Endodermal cell (in vitro differentiated cells): Measurements from ENCODE around the gene SRL. TPM values are rescaled to one million over a fixed set of nuclear protein-coding genes. Genes with fewer than 3 reads are reported as not detected.

Experiments used
- DNase-seq: peaks from one replicate; pipeline ENCODE4 v3.0.0-alpha.2; 2017
- H3K27ac ChIP-seq: 2 replicates; pipeline ENCODE4 v1.5.1; 2013; ENCODE audit warnings: mild to moderate bottlenecking, low read depth, low read length, moderate library complexity
- H3K27me3 ChIP-seq: 2 replicates; pipeline ENCODE4 v1.6.1; 2013; ENCODE audit warnings: mild to moderate bottlenecking, low read length, moderate library complexity; ENCODE audit not compliant: insufficient read depth, control insufficient read depth, poor library complexity, severe bottlenecking
- H3K36me3 ChIP-seq: 2 replicates; pipeline ENCODE4 v1.7.0; 2013; ENCODE audit warnings: mild to moderate bottlenecking, low read length, moderate library complexity; ENCODE audit not compliant: control insufficient read depth, insufficient read depth
- H3K4me1 ChIP-seq: one replicate; pipeline ENCODE4 v1.7.0; 2013; ENCODE audit warnings: low read length; ENCODE audit not compliant: control insufficient read depth, insufficient read depth
- H3K4me3 ChIP-seq: 2 replicates; pipeline ENCODE4 v1.5.1; 2013; ENCODE audit warnings: mild to moderate bottlenecking, low read length, moderate library complexity
- H3K9ac ChIP-seq: 2 replicates; pipeline ENCODE4 v1.6.1; 2013; ENCODE audit warnings: mild to moderate bottlenecking, low read length, moderate library complexity; ENCODE audit not compliant: poor library complexity, severe bottlenecking; ENCODE audit errors: extremely low read depth
- H3K9me3 ChIP-seq: 2 replicates; pipeline ENCODE4 v1.6.1; 2013; ENCODE audit warnings: mild to moderate bottlenecking, low read length, moderate library complexity; ENCODE audit not compliant: control insufficient read depth
- H3K27ac Mint-ChIP-seq: 2 replicates; pipeline ENCODE4 v1.8.0; 2020; ENCODE audit warnings: mixed read lengths
- H3K27me3 Mint-ChIP-seq: 2 replicates; pipeline ENCODE4 v1.8.0; 2021; ENCODE audit warnings: mild to moderate bottlenecking, mixed read lengths; ENCODE audit not compliant: insufficient read depth
- H3K36me3 Mint-ChIP-seq: 2 replicates; pipeline ENCODE4 v1.8.0; 2020; ENCODE audit warnings: low read depth, mixed read lengths
- H3K4me1 Mint-ChIP-seq: 2 replicates; pipeline ENCODE4 v1.8.0; 2020; ENCODE audit warnings: mixed read lengths
- H3K4me3 Mint-ChIP-seq: 2 replicates; pipeline ENCODE4 v1.8.0; 2020; ENCODE audit warnings: mild to moderate bottlenecking, moderate library complexity, mixed read lengths
- H3K9me3 Mint-ChIP-seq: 2 replicates; pipeline ENCODE4 v1.8.0; 2020; ENCODE audit warnings: mild to moderate bottlenecking, mixed read lengths
- WGBS, 2 experiments: methylation state at CpG; one replicate each; pipeline versions ENCODE4 v1.1.5 to v1.1.7; 2013; ENCODE audit warnings: missing lambda C conversion rate in 2 of 2, mixed read lengths in 1 of 2; ENCODE audit not compliant: insufficient coverage in 1 of 2, insufficient read length in 1 of 2; 5-methylcytosine and 5-hydroxymethylcytosine counted together
- long read RNA-seq, 4 experiments: library from polyadenylated mRNA in 2 of 4; library from RNA in 1 of 4; library from capped mRNA in 1 of 4; stranded (forward) in 3 of 4; unstranded in 1 of 4; transcript quantifications; one replicate each; pipeline ENCODE4 v2.0.0, GENCODE V29; 2020 to 2021; ENCODE audit warnings: inconsistent platforms in 1 of 4
- polyA plus RNA-seq, 2 experiments: library from polyadenylated mRNA; stranded (reverse); fragments of 50-300 nt; gene quantifications; one replicate each; pipeline ENCODE4 v1.2.3, GENCODE V29; 2013
- total RNA-seq, 2 donors: library from RNA; stranded (reverse); fragmentation: NEBNext Ultra II Directional in 1 of 2; extraction: Animal tissue kit (Norgen Biotek cat#: 25700) in 1 of 2; gene quantifications; 2 replicates in 1 of 2; 3 replicates in 1 of 2; pipeline ENCODE4 v1.2.1, GENCODE V29; 2021
- TF ChIP-seq, protein P1 (sequence below): fragments of 200-600 bp; sonication (generic); conservative IDR thresholded peaks from 2 replicates; pipeline ENCODE4 v1.5.0; 2021; ENCODE audit warnings: antibody characterized with exemption, mild to moderate bottlenecking

Gene SRL
- total RNA-seq: not detected
- polyA plus RNA-seq (2013, experiment 1 of 2): 3.6 TPM
- polyA plus RNA-seq (2013, experiment 2 of 2): 2.6 TPM
- long read RNA-seq, experiment 1: 0 reads
- long read RNA-seq, experiment 2: 0 reads
- long read RNA-seq, experiment 3, full-length matches to known transcripts: 1 of 1 reads
- long read RNA-seq, experiment 3, partial matches to known transcripts: 0 of 1 reads
- long read RNA-seq, experiment 3, other reads (novel, unspliced or antisense): 0 of 1 reads
- long read RNA-seq, experiment 4: 0 reads

DNA sequence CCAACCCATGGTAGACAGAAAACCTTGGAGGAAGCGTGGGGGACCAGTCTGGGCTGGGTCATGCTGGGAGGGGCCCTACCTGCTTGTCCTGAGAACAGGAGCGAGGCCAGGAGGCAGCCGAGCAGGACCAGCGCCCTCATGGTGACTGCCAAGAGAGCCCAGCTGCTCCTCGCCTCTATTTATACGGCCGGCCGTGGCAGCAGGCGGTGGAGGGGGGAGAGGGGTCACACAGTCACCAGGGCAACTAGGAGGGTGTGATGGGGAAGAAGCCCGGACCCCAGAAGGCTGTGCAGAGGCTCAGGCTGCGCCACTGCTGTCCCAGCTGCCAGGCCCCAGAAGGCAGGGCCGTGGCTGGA, at the start of gene SRL:
TSS of gene SRL (minus strand) at position 153 of the 356 bp plus-strand sequence. CDS start at position 140, 13 bp downstream.
- peaks cover 24% of the 10 kb centered on the region for H3K9me3 Mint-ChIP-seq
- Histone ChIP-seq H3K4me3 (no peak within 1 kb of the TSS), H3K36me3 (no peaks in the 10 kb centered on the region), H3K9me3 (peaks cover 13% of the 10 kb centered on the region), H3K27ac (peak within 1 kb of the TSS; percentile 49), H3K27me3 (no peaks in the 10 kb centered on the region), H3K4me1 (peaks cover 2% of the 10 kb centered on the region), H3K9ac (no peak within 1 kb of the TSS)
- H3K4me1 Mint-ChIP-seq: peaks cover 10% of the 10 kb centered on the region
- no peak within 1 kb of the TSS for H3K27ac Mint-ChIP-seq
- peaks cover 2% of the 10 kb centered on the region for H3K27me3 Mint-ChIP-seq
- WGBS, 2 experiments: 90 to 95% methylated on average over 3 to 12 of the region's 12 CpGs
- no peak within 1 kb of the TSS for H3K4me3 Mint-ChIP-seq
- TF ChIP-seq, protein P1, sequence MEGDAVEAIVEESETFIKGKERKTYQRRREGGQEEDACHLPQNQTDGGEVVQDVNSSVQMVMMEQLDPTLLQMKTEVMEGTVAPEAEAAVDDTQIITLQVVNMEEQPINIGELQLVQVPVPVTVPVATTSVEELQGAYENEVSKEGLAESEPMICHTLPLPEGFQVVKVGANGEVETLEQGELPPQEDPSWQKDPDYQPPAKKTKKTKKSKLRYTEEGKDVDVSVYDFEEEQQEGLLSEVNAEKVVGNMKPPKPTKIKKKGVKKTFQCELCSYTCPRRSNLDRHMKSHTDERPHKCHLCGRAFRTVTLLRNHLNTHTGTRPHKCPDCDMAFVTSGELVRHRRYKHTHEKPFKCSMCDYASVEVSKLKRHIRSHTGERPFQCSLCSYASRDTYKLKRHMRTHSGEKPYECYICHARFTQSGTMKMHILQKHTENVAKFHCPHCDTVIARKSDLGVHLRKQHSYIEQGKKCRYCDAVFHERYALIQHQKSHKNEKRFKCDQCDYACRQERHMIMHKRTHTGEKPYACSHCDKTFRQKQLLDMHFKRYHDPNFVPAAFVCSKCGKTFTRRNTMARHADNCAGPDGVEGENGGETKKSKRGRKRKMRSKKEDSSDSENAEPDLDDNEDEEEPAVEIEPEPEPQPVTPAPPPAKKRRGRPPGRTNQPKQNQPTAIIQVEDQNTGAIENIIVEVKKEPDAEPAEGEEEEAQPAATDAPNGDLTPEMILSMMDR: no peak
- peaks cover 7% of the 10 kb centered on the region for H3K36me3 Mint-ChIP-seq
- no peak for DNase-seq

DNA sequence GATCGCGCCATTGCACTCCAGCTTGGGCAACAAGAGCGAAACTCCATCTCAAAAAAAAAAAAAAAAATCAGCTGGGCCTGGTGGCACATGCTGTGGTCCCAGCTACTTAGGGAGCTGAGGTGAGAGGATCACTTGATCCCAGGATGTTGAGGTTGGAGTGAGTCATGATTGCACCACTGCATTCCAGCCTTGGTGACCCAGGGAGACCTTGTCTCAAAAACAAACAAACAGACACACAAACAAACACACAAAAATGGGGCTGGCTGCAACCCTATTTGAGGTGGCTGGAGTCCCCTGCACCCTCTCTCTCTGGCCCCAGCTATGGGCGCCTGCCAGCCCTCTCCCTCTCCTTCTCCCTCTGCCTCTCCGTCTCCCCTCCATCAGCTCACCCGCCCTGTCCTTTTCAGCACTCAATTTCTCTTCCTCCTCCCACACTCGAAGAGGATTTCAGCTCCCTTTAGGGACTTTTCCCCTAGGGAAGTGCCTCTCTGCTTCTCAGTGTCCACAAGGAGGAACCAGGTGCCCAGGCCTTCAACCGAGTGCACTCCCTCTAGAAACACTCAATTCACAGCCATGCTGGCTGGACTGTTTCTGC, 48.5 kb upstream of the SRL start:
- H3K9me3 ChIP-seq: no peaks in the 10 kb centered on the region
- 53 to 76% methylated on average over 3 to 8 of the region's 8 CpGs for WGBS, 2 experiments
- no peaks in the 10 kb centered on the region for H3K27me3 ChIP-seq
- H3K9ac ChIP-seq: peak overlapping the region; percentile 56
- peaks cover 12% of the 10 kb centered on the region for H3K4me1 ChIP-seq
- H3K27me3 Mint-ChIP-seq: no peaks in the 10 kb centered on the region
- H3K4me3 Mint-ChIP-seq: no peak overlapping the region
- no peaks in the 10 kb centered on the region for H3K36me3 Mint-ChIP-seq
- no peaks in the 10 kb centered on the region for H3K36me3 ChIP-seq
- H3K4me3 ChIP-seq: no peak overlapping the region
- TF ChIP-seq, protein P1: peak; percentile 32
- peak; percentile 73 for DNase-seq
- peaks cover 24% of the 10 kb centered on the region for H3K4me1 Mint-ChIP-seq
- peak overlapping the region; percentile 39 for H3K27ac ChIP-seq
- H3K9me3 Mint-ChIP-seq: no peaks in the 10 kb centered on the region
- H3K27ac Mint-ChIP-seq: peak overlapping the region; percentile 90

DNA sequence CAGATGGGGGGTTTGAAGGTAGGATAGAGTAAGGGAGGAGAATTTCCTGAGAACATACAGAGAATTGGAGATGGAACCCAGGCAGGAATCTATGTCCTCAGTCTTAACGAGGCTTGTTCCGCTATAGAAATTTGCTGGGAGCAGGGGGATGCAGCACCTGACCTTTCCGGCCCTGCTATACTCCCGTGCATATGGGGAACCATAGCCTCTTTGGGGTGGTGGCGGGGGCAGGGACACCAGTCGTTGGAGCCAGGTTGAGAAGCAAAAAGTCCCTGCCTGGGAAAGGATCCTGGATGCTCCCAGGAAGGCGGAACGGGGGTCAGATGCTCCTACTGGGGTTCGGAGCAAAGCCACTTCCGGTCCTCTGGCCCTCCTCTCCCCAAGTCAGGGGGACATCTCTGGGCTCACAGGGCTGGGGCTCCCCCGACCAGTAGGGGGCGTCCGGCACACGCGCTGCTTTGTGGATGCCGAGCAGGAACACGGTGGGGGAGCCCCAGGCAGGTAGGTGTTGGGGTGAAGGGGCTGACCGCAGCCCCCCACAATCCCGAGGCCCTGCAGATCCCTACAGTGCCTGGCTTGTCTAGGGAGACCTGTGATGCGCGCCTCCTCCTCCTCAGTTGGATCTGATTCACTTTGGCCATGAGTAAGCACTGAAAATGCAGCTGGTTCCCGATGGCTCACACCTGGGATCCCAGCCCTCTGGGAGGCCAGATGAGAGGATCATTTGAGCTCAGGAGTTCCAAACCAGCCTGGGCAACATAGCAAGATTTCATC, 46.5 kb upstream of the SRL start:
- Histone ChIP-seq H3K27ac (no peak overlapping the region), H3K4me3 (no peak overlapping the region), H3K36me3 (no peaks in the 10 kb centered on the region), H3K9ac (no peak overlapping the region), H3K4me1 (peaks cover 2% of the 10 kb centered on the region), H3K9me3 (no peaks in the 10 kb centered on the region), H3K27me3 (no peaks in the 10 kb centered on the region)
- Mint-ChIP-seq H3K27me3 (peaks cover 4% of the 10 kb centered on the region), H3K9me3 (no peaks in the 10 kb centered on the region), H3K4me1 (peaks cover 14% of the 10 kb centered on the region), H3K4me3 (no peak overlapping the region), H3K27ac (peak overlapping the region; percentile 68), H3K36me3 (no peaks in the 10 kb centered on the region)
- DNase-seq: peak; percentile 95
- WGBS, 2 experiments: 37 to 55% methylated on average over 12 to 22 of the region's 22 CpGs
- TF ChIP-seq, protein P1: peak; percentile 99
